ENCODE measurements around the gene TOM1L2.

DNA sequence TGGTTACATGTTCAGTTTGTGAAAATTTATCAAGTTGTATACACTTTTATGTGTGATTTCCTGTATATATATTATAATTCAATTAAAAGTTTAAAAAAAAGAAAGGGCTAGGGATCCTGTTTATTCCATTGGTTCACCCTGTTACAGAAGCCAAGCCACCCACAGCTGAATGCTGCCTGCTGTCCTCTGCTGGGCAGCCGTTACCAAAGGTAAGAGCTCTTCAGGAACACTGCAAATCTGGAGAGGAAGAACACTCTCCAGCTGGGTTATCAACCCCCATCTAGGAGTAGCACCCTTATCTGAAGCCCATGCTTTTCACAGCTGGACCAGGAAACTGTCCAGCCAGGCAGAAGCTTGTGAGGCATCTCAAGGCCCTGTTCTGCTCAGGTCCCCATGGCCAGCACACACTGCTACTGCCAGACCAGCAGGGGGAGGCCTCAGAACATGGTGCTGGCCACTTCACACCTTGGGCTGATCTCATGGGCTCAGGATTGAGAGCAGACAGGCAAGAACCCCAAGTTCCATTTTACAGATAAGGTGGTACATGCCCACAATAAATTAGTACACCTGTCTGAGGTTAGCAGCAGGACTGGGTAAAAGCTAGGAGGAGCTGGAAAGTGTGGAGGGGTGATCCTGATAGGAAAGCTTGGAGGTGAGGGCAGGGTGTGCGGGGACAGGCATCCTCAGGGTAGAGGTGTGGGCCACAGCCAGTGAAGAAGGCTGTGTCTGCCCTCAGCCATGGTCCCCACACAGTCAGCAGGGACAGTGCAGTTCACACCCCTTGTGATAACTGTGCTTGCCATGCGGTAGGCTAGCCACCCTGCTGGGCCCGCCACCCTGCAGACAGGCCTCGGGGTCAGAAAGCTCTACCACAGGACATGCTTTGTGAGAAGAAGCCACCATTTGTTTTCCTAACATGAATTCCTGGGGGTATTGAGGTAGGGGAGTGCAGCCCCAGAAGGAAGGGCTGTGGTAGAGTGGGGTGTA is 81.1 kb downstream of the TOM1L2 start:
- TF ChIP-seq, protein P1, sequence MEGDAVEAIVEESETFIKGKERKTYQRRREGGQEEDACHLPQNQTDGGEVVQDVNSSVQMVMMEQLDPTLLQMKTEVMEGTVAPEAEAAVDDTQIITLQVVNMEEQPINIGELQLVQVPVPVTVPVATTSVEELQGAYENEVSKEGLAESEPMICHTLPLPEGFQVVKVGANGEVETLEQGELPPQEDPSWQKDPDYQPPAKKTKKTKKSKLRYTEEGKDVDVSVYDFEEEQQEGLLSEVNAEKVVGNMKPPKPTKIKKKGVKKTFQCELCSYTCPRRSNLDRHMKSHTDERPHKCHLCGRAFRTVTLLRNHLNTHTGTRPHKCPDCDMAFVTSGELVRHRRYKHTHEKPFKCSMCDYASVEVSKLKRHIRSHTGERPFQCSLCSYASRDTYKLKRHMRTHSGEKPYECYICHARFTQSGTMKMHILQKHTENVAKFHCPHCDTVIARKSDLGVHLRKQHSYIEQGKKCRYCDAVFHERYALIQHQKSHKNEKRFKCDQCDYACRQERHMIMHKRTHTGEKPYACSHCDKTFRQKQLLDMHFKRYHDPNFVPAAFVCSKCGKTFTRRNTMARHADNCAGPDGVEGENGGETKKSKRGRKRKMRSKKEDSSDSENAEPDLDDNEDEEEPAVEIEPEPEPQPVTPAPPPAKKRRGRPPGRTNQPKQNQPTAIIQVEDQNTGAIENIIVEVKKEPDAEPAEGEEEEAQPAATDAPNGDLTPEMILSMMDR (IDR thresholded peaks at IDR 0.05): peak; percentile 43 to 78 (median 62)
- no peak for TF ChIP-seq POLR2A (IDR thresholded peaks at IDR 0.05)

Data from heart left ventricle (tissue), 13 donors.